Astrocyte (in vitro differentiated cells and primary cell): ENCODE results near the gene MPND.

Experiments
- CTCF ChIP-seq: IDR thresholded peaks from 2 replicates; pipeline ENCODE4 v1.5.1; 2011; ENCODE audit warnings: low read depth, mild to moderate bottlenecking, inconsistent platforms, low read length, moderate library complexity; ENCODE audit not compliant: insufficient read depth
- EZH2 ChIP-seq: IDR thresholded peaks from 2 replicates; pipeline ENCODE4 v1.6.1; 2012; ENCODE audit warnings: mild to moderate bottlenecking, low read length, inconsistent platforms; ENCODE audit not compliant: insufficient read depth

- TF ChIP-seq CTCF (no peak), EZH2 (no peak)
Observed at GRCh38 chr19:4334929-4335570, 8.3 kb upstream of the MPND start.
